Mucosa of rectum (tissue), 2 donors: ENCODE measurements around the gene FOXA3.

ENCODE experiments used
- H3K27ac ChIP-seq, 2 donors: one replicate each; pipeline ENCODE4 v1.7.0; 2013; ENCODE audit warnings: inconsistent platforms in 2 of 2, low read depth in 2 of 2, low read length in 2 of 2
- H3K27me3 ChIP-seq, 2 donors: one replicate each; pipeline ENCODE4 v1.7.0; 2013; ENCODE audit warnings: low read length in 2 of 2; ENCODE audit not compliant: control insufficient read depth in 2 of 2, insufficient read depth in 2 of 2
- H3K36me3 ChIP-seq, 2 donors: one replicate each; pipeline ENCODE4 v1.7.0; 2013; ENCODE audit warnings: low read length in 2 of 2; ENCODE audit not compliant: control insufficient read depth in 2 of 2, insufficient read depth in 2 of 2
- H3K4me1 ChIP-seq, 2 donors: one replicate each; pipeline ENCODE4 v1.7.0; 2013; ENCODE audit warnings: low read length in 2 of 2, mild to moderate bottlenecking in 1 of 2; ENCODE audit not compliant: control insufficient read depth in 2 of 2, insufficient read depth in 2 of 2
- H3K4me3 ChIP-seq, 2 donors: one replicate each; pipeline ENCODE4 v1.7.0; 2013; ENCODE audit warnings: low read length in 2 of 2
- H3K9ac ChIP-seq, 2 donors: one replicate each; pipeline ENCODE4 v1.7.0; 2013; ENCODE audit warnings: low read length in 2 of 2, low read depth in 1 of 2, mild to moderate bottlenecking in 1 of 2
- H3K9me3 ChIP-seq, 2 donors: one replicate each; pipeline ENCODE4 v1.7.0; 2013; ENCODE audit warnings: low read length in 2 of 2; ENCODE audit not compliant: control insufficient read depth in 2 of 2
- donor health status: healthy.
- donor health status: Normal muscosa, but diverticular disease.

The FOXA3 gene

GRCh38 chr19:45902651-45903625 lies 38.8 kb downstream of the FOXA3 start:
- H3K4me1 ChIP-seq = peaks cover 14 to 15% of the 10 kb centered on the region in 2 donors
- H3K27ac ChIP-seq = peak overlapping the region; percentile 72 to 77
- peaks cover 4 to 12% of the 10 kb centered on the region in 2 donors for H3K36me3 ChIP-seq
- H3K27me3 ChIP-seq = no peaks in the 10 kb centered on the region
- peak overlapping the region; percentile 69 to 82 for H3K9ac ChIP-seq
- peak overlapping the region; percentile 87 to 92 for H3K4me3 ChIP-seq
- no peaks in the 10 kb centered on the region for H3K9me3 ChIP-seq

GRCh38 chr19:45905011-45905410 lies 40.9 kb downstream of the FOXA3 start:
- Histone ChIP-seq H3K4me3 (no peak overlapping the region), H3K9me3 (no peaks in the 10 kb centered on the region), H3K36me3 (no peaks in the 10 kb centered on the region), H3K4me1 (peaks cover 14 to 15% of the 10 kb centered on the region in 2 donors), H3K27ac (no peak overlapping the region), H3K9ac (no peak overlapping the region), H3K27me3 (no peaks in the 10 kb centered on the region)

- no peaks in the 10 kb centered on the region for H3K9me3 ChIP-seq
- no peaks in the 10 kb centered on the region for H3K36me3 ChIP-seq
- peaks cover 0 to 2% of the 10 kb centered on the region in 2 donors for H3K27me3 ChIP-seq
- H3K9ac ChIP-seq = no peak overlapping the region
- H3K4me1 ChIP-seq = peaks cover 6 to 12% of the 10 kb centered on the region in 2 donors
- H3K4me3 ChIP-seq = no peak overlapping the region
- H3K27ac ChIP-seq = no peak overlapping the region
Observed at GRCh38 chr19:45906221-45906620, 42.1 kb downstream of the FOXA3 start.

GRCh38 chr19:45908956-45909355 lies 44.8 kb downstream of the FOXA3 start:
- Histone ChIP-seq H3K27me3 (peaks cover 0 to 3% of the 10 kb centered on the region in 2 donors), H3K36me3 (no peaks in the 10 kb centered on the region), H3K9me3 (no peaks in the 10 kb centered on the region), H3K4me3 (no peak overlapping the region), H3K9ac (no peak overlapping the region), H3K27ac (no peak overlapping the region), H3K4me1 (no peaks in the 10 kb centered on the region)

- H3K9me3 ChIP-seq = no peaks in the 10 kb centered on the region
- H3K36me3 ChIP-seq = no peaks in the 10 kb centered on the region
- no peak overlapping the region for H3K4me3 ChIP-seq
- no peak overlapping the region for H3K27ac ChIP-seq
- no peak overlapping the region for H3K9ac ChIP-seq
- peaks cover 0 to 3% of the 10 kb centered on the region in 2 donors for H3K27me3 ChIP-seq
- H3K4me1 ChIP-seq = no peaks in the 10 kb centered on the region
Observed at GRCh38 chr19:45911291-45911690, 47.2 kb downstream of the FOXA3 start.

- no peaks in the 10 kb centered on the region for H3K9me3 ChIP-seq
- H3K27ac ChIP-seq = no peak within 1 kb of the TSS
- peaks cover 0 to 3% of the 10 kb centered on the region in 2 donors for H3K27me3 ChIP-seq
- H3K4me1 ChIP-seq = no peaks in the 10 kb centered on the region
- no peak within 1 kb of the TSS for H3K4me3 ChIP-seq
- H3K9ac ChIP-seq = no peak within 1 kb of the TSS
- no peaks in the 10 kb centered on the region for H3K36me3 ChIP-seq
Observed at GRCh38 chr19:45913874-45914830, 50.0 kb downstream of the FOXA3 start, which contains the start of gene NANOS2. NANOS2 (minus strand) TSS chr19:45914778; CDS start chr19:45914693, 85 bp downstream.

GRCh38 chr19:45917421-45918091 lies 53.4 kb downstream of the FOXA3 start:
- peaks cover 0 to 5% of the 10 kb centered on the region in 2 donors for H3K27me3 ChIP-seq
- H3K27ac ChIP-seq = no peak overlapping the region
- no peak overlapping the region for H3K9ac ChIP-seq
- H3K36me3 ChIP-seq = no peaks in the 10 kb centered on the region
- H3K4me1 ChIP-seq = no peaks in the 10 kb centered on the region
- no peaks in the 10 kb centered on the region for H3K9me3 ChIP-seq
- no peak overlapping the region for H3K4me3 ChIP-seq

GRCh38 chr19:45918721-45919120 lies 54.6 kb downstream of the FOXA3 start:
- Histone ChIP-seq H3K4me1 (no peaks in the 10 kb centered on the region), H3K9me3 (no peaks in the 10 kb centered on the region), H3K27me3 (peaks cover 0 to 5% of the 10 kb centered on the region in 2 donors), H3K36me3 (no peaks in the 10 kb centered on the region), H3K27ac (no peak overlapping the region), H3K9ac (no peak overlapping the region), H3K4me3 (no peak overlapping the region)

GRCh38 chr19:45919678-45920077 lies 55.6 kb downstream of the FOXA3 start:
- H3K4me1 ChIP-seq = no peaks in the 10 kb centered on the region
- no peak overlapping the region for H3K9ac ChIP-seq
- no peak overlapping the region for H3K27ac ChIP-seq
- no peaks in the 10 kb centered on the region for H3K9me3 ChIP-seq
- H3K36me3 ChIP-seq = no peaks in the 10 kb centered on the region
- no peak overlapping the region for H3K4me3 ChIP-seq
- H3K27me3 ChIP-seq = peaks cover 0 to 5% of the 10 kb centered on the region in 2 donors
